SK-N-SH (cell line): ENCODE results near the gene CYP4F3. TPM values are rescaled to one million over a fixed set of nuclear protein-coding genes. Genes with fewer than 3 reads are reported as not detected.
"Not testable (repeated sequence)": the region's sequence is repeated elsewhere in the genome, so short reads cannot be mapped to it uniquely, and the experiment has no call there.

Source experiments
- CTCF ChIA-PET: fragments of 300-600, 350-600 bp; formaldehyde crosslinking; extraction: SDS; loops from one replicate; lab custom pipeline; 2021; lab: Yijun Ruan, JAX
- POLR2A ChIA-PET: fragments of 350-600 bp; sonication (Branson Sonifier 250); formaldehyde crosslinking; extraction: SDS; loops from one replicate; lab custom pipeline; 2020; ENCODE audit warnings: antibody characterized with exemption, inconsistent platforms; lab: Yijun Ruan, JAX
- DNase-seq: peaks from one replicate; pipeline ENCODE4 v3.0.0; 2012
- H2AFZ ChIP-seq: fragments of 200-600 bp; sonication (generic); 2 replicates; pipeline ENCODE4 v1.8.1; 2016; ENCODE audit warnings: antibody characterized with exemption, mild to moderate bottlenecking, low read depth
- H3F3A ChIP-seq: fragments of 200-600 bp; sonication (generic); replicated peaks from 2 replicates; pipeline ENCODE3; 2016; ENCODE audit warnings: antibody characterized with exemption, mild to moderate bottlenecking; ENCODE audit not compliant: insufficient read depth
- H3K27ac ChIP-seq, 2 experiments: fragments of 200-500 bp in 1 of 2; fragments of 200-600 bp in 1 of 2; sonication (Bioruptor generic) in 1 of 2; sonication (generic), shearing (Covaris generic) in 1 of 2; 2 replicates each; pipeline versions ENCODE4 v1.5.1 to v1.6.1; 2014 to 2016; ENCODE audit warnings: low read depth in 2 of 2, inconsistent platforms in 1 of 2, low read length in 1 of 2, mild to moderate bottlenecking in 1 of 2, mixed read lengths in 1 of 2
- H3K27me3 ChIP-seq: fragments of 200-600 bp; sonication (generic), shearing (Covaris generic); 2 replicates; pipeline ENCODE4 v1.6.1; 2016; ENCODE audit warnings: mixed run types; ENCODE audit not compliant: insufficient read depth
- H3K36me3 ChIP-seq, 2 experiments: fragments of 200-500 bp in 1 of 2; fragments of 200-600 bp in 1 of 2; sonication (Bioruptor generic) in 1 of 2; sonication (generic) in 1 of 2; replicated peaks in 1 of 2; 2 replicates each; pipeline versions ENCODE3 to v1.5.1; 2014 to 2016; ENCODE audit warnings: low read length in 1 of 2, mild to moderate bottlenecking in 1 of 2; ENCODE audit not compliant: insufficient read depth in 2 of 2, control insufficient read depth in 1 of 2
- H3K4me1 ChIP-seq, 2 experiments: fragments of 200-500 bp in 1 of 2; fragments of 200-600 bp in 1 of 2; sonication (Bioruptor generic) in 1 of 2; sonication (generic), shearing (Covaris generic) in 1 of 2; 2 replicates each; pipeline versions ENCODE4 v1.5.1 to v1.6.1; 2014 to 2016; ENCODE audit warnings: low read depth in 1 of 2, low read length in 1 of 2, mixed run types in 1 of 2; ENCODE audit not compliant: insufficient read depth in 2 of 2, control insufficient read depth in 1 of 2
- H3K4me2 ChIP-seq: fragments of 200-600 bp; sonication (generic), shearing (Covaris generic); 2 replicates; pipeline ENCODE4 v1.6.1; 2017; ENCODE audit warnings: mixed run types
- H3K4me3 ChIP-seq, 2 experiments: fragments of 200-500 bp in 1 of 2; fragments of 200-600 bp in 1 of 2; sonication (Bioruptor generic) in 1 of 2; sonication (generic), shearing (Covaris generic) in 1 of 2; 2 replicates each; pipeline versions ENCODE4 v1.5.1 to v1.8.1; 2014 to 2016; ENCODE audit warnings: low read depth in 2 of 2, inconsistent platforms in 1 of 2, low read length in 1 of 2, mild to moderate bottlenecking in 1 of 2, mixed read lengths in 1 of 2, moderate library complexity in 1 of 2
- H3K79me2 ChIP-seq: fragments of 200-600 bp; sonication (generic); 2 replicates; pipeline ENCODE4 v1.8.1; 2017; ENCODE audit warnings: mild to moderate bottlenecking; ENCODE audit not compliant: insufficient read depth
- H3K9ac ChIP-seq: fragments of 200-600 bp; sonication (generic); 2 replicates; pipeline ENCODE4 v1.6.1; 2017; ENCODE audit warnings: mixed run types
- H3K9me2 ChIP-seq: fragments of 200-600 bp; sonication (generic); 2 replicates; pipeline ENCODE4 v1.6.1; 2017; ENCODE audit warnings: mixed run types
- H3K9me3 ChIP-seq: fragments of 200-600 bp; sonication (generic); 2 replicates; pipeline ENCODE4 v1.6.1; 2017; ENCODE audit warnings: mixed run types, mild to moderate bottlenecking, moderate library complexity
- H4K20me1 ChIP-seq: fragments of 200-600 bp; sonication (generic); 2 replicates; pipeline ENCODE4 v1.6.1; 2017; ENCODE audit warnings: mild to moderate bottlenecking, mixed run types; ENCODE audit not compliant: insufficient read depth
- EZH2phosphoT487 ChIP-seq: fragments of 200-600 bp; sonication (generic); IDR thresholded peaks from 2 replicates; pipeline ENCODE4 v1.6.1; 2017; ENCODE audit warnings: low read depth, mixed run types, mild to moderate bottlenecking, antibody characterized with exemption, moderate library complexity, borderline replicate concordance
- GABPA ChIP-seq: IDR thresholded peaks from 2 replicates; pipeline ENCODE4 v1.4.0; 2012; ENCODE audit warnings: low read depth, mild to moderate bottlenecking
- GATA2 ChIP-seq: sonication (generic); formaldehyde crosslinking; IDR thresholded peaks from 2 replicates; pipeline ENCODE4 v1.5.0; 2020; ENCODE audit warnings: mild to moderate bottlenecking, missing genetic modification reagents
- JUND ChIP-seq: IDR thresholded peaks from 2 replicates; pipeline ENCODE4 v1.4.0; 2012
- NFIC ChIP-seq: IDR thresholded peaks from 2 replicates; pipeline ENCODE4 v1.4.0; 2012; ENCODE audit warnings: borderline replicate concordance
- NRF1 ChIP-seq: IDR thresholded peaks from 2 replicates; pipeline ENCODE4 v1.6.1; 2012; ENCODE audit warnings: low read depth, mild to moderate bottlenecking, low read length
- SMC3 ChIP-seq: IDR thresholded peaks from 2 replicates; pipeline ENCODE4 v1.6.1; 2012; ENCODE audit warnings: low read depth, low read length, improper control_type of control experiment
- TAF1 ChIP-seq: IDR thresholded peaks from 2 replicates; pipeline ENCODE4 v1.6.1; 2012; ENCODE audit warnings: low read depth, mild to moderate bottlenecking, low read length, moderate library complexity, borderline replicate concordance
- TCF12 ChIP-seq: IDR thresholded peaks from 2 replicates; pipeline ENCODE4 v1.4.0; 2012
- USF1 ChIP-seq: IDR thresholded peaks from 2 replicates; pipeline ENCODE4 v1.4.0; 2012; ENCODE audit warnings: low read depth, borderline replicate concordance
- YY1 ChIP-seq: IDR thresholded peaks from 2 replicates; pipeline ENCODE4 v1.4.0; 2012; ENCODE audit warnings: low read depth, mild to moderate bottlenecking
- WGBS: methylation state at CpG from one replicate; pipeline ENCODE4 v1.1.6; 2017; ENCODE audit warnings: low lambda C conversion rate; 5-methylcytosine and 5-hydroxymethylcytosine counted together
- polyA plus RNA-seq, 3 experiments: library from polyadenylated mRNA; depleted of rRNA; stranded (reverse); fragments of >200 nt; gene quantifications; 2 replicates each; pipeline ENCODE4 v1.2.3, GENCODE V29; 2012
- TF ChIP-seq, protein P1 (sequence below): fragments of 200-600 bp; sonication (generic); IDR thresholded peaks from 2 replicates; pipeline ENCODE4 v1.6.1; 2017; ENCODE audit warnings: antibody characterized with exemption, mild to moderate bottlenecking, moderate library complexity
- TF ChIP-seq, protein P2 (sequence below): fragments of 150-350 bp; IDR thresholded peaks from 2 replicates; pipeline ENCODE4 v1.6.1; 2017; ENCODE audit warnings: antibody characterized with exemption, low read length, low read depth, borderline replicate concordance

CYP4F3 gene
- 0.03 and 0.08 TPM in 2 replicates for polyA plus RNA-seq (2012; rRNA removed)
- polyA plus RNA-seq (2012; cell fraction: cytosol; rRNA removed) = 0.01 and 0.03 TPM in 2 replicates
- polyA plus RNA-seq (2012; cell fraction: nucleus; rRNA removed) = 0.17 and 0.20 TPM in 2 replicates

DNA sequence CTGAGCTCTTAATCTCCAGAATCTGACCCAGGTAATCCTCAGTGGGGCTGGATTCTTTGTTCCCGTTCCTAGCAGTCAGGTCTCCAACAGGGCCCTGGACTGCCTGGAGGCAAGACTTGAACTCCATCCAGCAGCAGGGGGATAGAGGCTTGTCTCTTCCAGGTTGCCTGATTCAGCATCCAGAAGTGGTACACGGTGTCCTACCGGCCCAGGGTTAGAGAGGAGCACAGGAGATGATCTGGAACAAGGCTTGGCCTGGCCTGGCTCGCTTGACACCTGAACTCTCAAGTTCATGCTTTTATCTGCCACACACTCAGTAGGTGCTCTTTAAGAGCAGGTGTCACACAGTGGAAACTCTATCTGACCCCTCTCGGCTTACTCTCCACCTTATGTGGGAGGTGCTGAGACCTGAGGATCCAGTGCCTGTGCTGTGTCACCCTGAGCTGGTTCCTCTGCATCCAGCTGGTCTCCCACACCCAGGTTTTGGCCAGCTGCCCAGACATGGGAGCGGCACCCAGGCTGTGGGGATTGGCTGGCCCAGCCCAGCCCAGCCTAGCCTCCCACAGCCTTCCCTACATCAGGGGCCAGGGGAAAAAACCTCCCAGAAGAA is at the start of gene CYP4F3:
Gene CYP4F3, plus strand, starts transcription at position 604 of the 610 bp plus-strand sequence. CDS start 519 bp downstream, outside the sequence.
- no peak within 1 kb of the TSS for H3K4me3 ChIP-seq
- no peak within 1 kb of the TSS for H3K27ac ChIP-seq
- no peaks in the 10 kb centered on the region for H3K36me3 ChIP-seq
- no peaks in the 10 kb centered on the region for H4K20me1 ChIP-seq
- no peaks in the 10 kb centered on the region for H3F3A ChIP-seq
- peak; percentile 24 for DNase-seq
- CTCF ChIA-PET = no interaction called here
- H3K9me3 ChIP-seq = no peaks in the 10 kb centered on the region
- POLR2A ChIA-PET = no interaction called here
- no peak within 1 kb of the TSS for H3K4me2 ChIP-seq
- no peak within 1 kb of the TSS for H3K9ac ChIP-seq
- TF ChIP-seq USF1 = no peak
- no peak for TF ChIP-seq YY1
- TF ChIP-seq NRF1 = no peak
- TF ChIP-seq, protein P1, sequence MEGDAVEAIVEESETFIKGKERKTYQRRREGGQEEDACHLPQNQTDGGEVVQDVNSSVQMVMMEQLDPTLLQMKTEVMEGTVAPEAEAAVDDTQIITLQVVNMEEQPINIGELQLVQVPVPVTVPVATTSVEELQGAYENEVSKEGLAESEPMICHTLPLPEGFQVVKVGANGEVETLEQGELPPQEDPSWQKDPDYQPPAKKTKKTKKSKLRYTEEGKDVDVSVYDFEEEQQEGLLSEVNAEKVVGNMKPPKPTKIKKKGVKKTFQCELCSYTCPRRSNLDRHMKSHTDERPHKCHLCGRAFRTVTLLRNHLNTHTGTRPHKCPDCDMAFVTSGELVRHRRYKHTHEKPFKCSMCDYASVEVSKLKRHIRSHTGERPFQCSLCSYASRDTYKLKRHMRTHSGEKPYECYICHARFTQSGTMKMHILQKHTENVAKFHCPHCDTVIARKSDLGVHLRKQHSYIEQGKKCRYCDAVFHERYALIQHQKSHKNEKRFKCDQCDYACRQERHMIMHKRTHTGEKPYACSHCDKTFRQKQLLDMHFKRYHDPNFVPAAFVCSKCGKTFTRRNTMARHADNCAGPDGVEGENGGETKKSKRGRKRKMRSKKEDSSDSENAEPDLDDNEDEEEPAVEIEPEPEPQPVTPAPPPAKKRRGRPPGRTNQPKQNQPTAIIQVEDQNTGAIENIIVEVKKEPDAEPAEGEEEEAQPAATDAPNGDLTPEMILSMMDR = no peak
- TF ChIP-seq, protein P2, sequence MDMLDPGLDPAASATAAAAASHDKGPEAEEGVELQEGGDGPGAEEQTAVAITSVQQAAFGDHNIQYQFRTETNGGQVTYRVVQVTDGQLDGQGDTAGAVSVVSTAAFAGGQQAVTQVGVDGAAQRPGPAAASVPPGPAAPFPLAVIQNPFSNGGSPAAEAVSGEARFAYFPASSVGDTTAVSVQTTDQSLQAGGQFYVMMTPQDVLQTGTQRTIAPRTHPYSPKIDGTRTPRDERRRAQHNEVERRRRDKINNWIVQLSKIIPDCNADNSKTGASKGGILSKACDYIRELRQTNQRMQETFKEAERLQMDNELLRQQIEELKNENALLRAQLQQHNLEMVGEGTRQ = no peak
- TF ChIP-seq GATA2 (CRISPR knock-in tag) = no peak
- no peak for TF ChIP-seq SMC3
- H3K27me3 ChIP-seq = no peaks in the 10 kb centered on the region
- H3K9me2 ChIP-seq = no peaks in the 10 kb centered on the region
- no peak within 1 kb of the TSS for H2AFZ ChIP-seq
- H3K79me2 ChIP-seq = no peaks in the 10 kb centered on the region
- 0% methylated on average over 1 of the region's 6 CpGs for WGBS
- H3K4me1 ChIP-seq = no peaks in the 10 kb centered on the region

GRCh38 chr19:15591796-15592195 is 48.9 kb upstream of the CYP4F3 start:
- Histone ChIP-seq H3K79me2 (no peaks in the 10 kb centered on the region), H3K9me3 (no peaks in the 10 kb centered on the region), H3K4me1 (no peaks in the 10 kb centered on the region), H2AFZ (no peak overlapping the region), H4K20me1 (no peaks in the 10 kb centered on the region), H3K4me3 (no peak overlapping the region), H3K9me2 (no peaks in the 10 kb centered on the region), H3K9ac (no peak overlapping the region), H3K36me3 (no peaks in the 10 kb centered on the region), H3K27ac (no peak overlapping the region), H3K27me3 (peaks cover 13% of the 10 kb centered on the region), H3K4me2 (no peak overlapping the region), H3F3A (no peaks in the 10 kb centered on the region)
- ChIA-PET POLR2A (no interaction called here), CTCF (no interaction called here)
- no peak for DNase-seq
- TF ChIP-seq TCF12 = no peak
- TF ChIP-seq EZH2phosphoT487 = no peak
- TF ChIP-seq GABPA = no peak
- no peak for TF ChIP-seq JUND
- TF ChIP-seq NFIC = no peak
- TF ChIP-seq TAF1 = no peak
- WGBS = 0% methylated on average over 4 of the region's 4 CpGs

GRCh38 chr19:15592506-15592905 is 48.2 kb upstream of the CYP4F3 start:
- H3K36me3 ChIP-seq, DNase-seq, H2AFZ ChIP-seq, POLR2A ChIA-PET, H3F3A ChIP-seq, H3K4me1 ChIP-seq, H3K79me2 ChIP-seq, H4K20me1 ChIP-seq, H3K4me3 ChIP-seq, H3K9ac ChIP-seq, CTCF ChIA-PET, H3K4me2 ChIP-seq, H3K9me2 ChIP-seq, H3K27ac ChIP-seq, H3K9me3 ChIP-seq: not testable (repeated sequence)
- peaks cover 12% of the 10 kb centered on the region for H3K27me3 ChIP-seq
- WGBS = under 1% methylated on average over 5 of the region's 5 CpGs

DNA sequence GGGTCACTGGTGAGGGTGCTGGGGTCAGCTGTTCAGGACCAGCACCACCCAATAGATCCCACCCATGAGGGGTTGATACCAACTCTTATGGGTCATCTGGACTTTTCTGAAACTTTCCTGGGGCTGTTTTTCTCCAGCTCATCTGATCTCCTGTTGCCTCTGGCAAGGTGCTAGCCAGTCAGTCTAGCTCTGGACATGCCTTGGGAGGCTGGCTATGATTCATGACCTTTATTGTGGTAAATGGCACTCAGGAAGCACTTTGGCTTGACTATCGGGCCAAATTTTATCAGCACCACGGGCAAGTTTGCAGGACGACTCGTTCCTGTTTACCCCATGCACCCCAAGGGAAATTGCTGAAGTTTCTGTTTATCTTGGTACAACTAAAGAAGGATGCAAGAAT is 46.9 kb upstream of the CYP4F3 start:
- H3K79me2 ChIP-seq = not testable (repeated sequence)

More for the DNA sequence above, 46.9 kb upstream of the CYP4F3 start:
- H3K4me1 ChIP-seq, POLR2A ChIA-PET, CTCF ChIA-PET, H3K36me3 ChIP-seq, H3K9ac ChIP-seq, H3K4me3 ChIP-seq, H3K9me3 ChIP-seq, H3K4me2 ChIP-seq, H3K9me2 ChIP-seq, H4K20me1 ChIP-seq, H3F3A ChIP-seq, H2AFZ ChIP-seq, H3K27me3 ChIP-seq, DNase-seq, H3K27ac ChIP-seq: not testable (repeated sequence)
- 7% methylated on average over 3 of the region's 4 CpGs for whole genome bisulfite sequencing
